HG02973 (cell line): ENCODE measurements around the gene ZFYVE19.

Source experiments
- ATAC-seq: cut with Tn5 transposase; IDR thresholded peaks from one replicate; pipeline ENCODE4 v1.9.1; 2021; ENCODE audit warnings: moderate library complexity; ENCODE audit not compliant: unreplicated experiment

ZFYVE19 gene

DNA sequence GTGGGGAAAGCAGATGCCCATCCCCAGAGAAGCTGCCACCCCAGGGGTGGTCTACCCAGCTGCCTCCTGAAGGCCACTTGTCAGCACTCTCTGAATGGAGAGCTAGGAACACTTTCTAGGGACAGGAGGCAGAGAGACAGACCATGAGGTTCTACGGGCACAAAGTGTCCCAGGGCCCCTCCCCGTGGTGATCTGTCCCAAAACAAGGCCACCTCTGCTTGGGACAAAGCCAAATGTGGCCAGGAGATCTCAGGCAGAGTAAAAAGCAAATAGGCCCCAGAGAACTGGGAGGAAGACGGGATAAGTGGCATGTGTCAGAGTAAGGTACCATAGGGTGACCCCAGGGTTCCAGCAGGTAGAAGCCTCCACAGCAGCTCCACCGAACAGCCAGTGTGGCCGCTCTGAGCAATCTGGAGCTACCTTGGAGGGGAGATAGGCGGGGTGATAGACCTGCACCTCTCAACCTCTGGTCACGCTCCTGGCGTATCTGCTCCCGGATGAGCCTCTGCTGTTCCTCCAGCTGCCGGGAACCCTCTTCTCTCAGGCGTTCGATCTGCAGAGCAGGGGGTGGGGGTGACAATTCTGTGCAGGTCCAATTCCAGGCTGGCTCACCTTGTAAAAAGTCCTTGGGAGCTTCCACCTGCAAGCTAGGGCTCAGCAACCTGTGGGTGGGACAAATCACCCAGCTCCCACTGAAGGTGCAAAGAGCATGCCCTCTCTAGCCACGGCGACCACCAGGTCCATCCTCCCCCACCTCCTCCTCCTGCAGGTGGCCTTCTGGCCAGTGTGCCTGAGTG is 31.0 kb upstream of the ZFYVE19 start:
- ATAC-seq: no peak

DNA sequence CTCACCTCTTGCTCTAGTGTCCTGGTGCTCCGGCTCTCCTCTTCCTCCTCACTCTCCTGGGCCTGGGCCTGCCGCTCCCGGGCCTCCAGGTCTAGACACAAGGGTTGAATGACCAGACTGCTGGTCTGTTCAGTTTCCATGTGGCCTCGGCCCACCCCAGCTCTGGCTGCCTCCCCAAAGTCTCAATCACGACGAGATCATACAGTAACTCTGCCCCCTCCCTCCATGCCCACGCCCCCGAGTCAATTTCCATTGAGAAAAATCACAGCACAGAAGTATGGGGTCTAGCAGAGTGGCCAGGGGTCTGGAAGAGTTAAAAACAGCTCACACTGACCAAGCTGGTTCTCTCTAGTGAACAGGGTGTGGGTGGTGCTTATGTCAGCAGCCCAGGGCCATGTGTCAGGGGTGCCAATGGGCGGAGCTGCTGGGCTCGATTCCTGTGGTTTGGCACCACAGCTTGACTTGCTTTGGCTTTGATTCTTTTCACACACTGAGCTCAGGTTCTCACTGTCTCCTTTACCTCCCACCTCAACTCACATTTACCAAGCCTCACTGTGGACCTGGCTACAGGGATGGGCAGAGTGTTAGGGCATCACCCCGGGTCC is 30.2 kb upstream of the ZFYVE19 start:
- no peak for ATAC-seq

DNA sequence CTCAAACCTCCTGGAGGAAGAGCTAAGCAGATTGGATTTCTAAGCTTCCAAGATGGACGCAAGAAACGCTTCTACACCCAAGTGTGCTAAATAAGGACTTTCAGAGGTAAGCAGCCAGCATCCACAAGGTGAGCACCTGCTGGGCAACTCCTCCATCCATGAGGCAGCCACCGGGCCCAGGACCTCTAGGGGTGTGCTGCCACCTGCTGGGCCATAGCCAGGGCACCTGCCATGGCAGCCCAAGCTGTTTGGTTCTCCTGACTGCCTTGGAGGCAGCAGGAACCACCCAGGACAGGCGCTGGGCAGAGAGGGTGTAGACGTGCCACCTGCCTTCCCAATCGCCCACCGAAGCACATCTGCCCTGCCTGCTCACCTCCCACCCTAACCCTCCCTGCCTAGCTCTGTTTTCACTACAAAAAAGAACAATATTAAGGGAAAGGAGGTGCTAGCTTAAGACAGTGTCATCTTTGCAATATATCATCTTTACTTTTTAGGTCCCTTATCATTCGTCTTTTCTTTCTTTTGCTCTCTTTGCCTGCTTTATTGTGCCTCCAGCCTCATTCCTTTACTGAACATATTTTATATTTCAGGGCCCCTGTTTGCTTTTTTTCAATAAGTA is 24.2 kb upstream of the ZFYVE19 start:
- ATAC-seq: peak; percentile 58

DNA sequence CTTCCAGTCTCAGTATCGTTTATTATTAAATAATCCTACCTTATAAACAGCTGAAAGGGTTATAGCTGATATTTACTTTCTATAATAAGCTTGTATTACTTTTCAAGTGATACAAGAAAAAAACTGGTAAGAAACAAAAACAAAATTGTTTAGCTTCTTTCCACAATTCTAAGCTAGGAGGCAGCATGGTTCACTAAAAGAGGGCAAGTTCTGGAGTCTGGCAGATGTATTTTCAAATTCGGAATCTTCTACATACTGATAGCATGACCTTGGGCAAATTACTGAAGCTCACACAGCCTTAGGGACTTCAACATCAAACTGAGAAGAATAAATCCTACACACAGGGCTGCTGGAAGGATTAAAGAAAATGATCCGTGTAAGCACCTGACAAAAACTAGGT is 21.7 kb upstream of the ZFYVE19 start:
- no peak for ATAC-seq

DNA sequence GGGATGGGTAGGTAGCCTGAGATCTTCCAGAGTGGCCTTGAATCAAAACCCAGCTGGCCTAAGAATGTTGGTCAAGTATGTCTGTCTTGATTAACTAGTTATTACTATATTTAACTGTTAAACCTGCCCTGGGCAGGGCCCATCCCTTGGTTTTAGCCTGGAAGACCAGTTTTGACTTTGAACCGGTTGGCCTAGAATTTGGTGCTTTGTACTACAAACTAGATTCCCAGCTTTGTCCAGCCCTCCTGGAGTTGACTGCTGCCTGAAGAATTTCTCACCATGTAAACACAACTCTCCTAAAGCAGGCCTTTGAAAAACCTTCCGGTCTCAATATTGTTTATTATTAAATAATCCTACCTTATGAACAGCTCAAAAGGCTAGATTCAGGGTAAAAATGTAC is 21.1 kb upstream of the ZFYVE19 start:
- no peak for ATAC-seq

DNA sequence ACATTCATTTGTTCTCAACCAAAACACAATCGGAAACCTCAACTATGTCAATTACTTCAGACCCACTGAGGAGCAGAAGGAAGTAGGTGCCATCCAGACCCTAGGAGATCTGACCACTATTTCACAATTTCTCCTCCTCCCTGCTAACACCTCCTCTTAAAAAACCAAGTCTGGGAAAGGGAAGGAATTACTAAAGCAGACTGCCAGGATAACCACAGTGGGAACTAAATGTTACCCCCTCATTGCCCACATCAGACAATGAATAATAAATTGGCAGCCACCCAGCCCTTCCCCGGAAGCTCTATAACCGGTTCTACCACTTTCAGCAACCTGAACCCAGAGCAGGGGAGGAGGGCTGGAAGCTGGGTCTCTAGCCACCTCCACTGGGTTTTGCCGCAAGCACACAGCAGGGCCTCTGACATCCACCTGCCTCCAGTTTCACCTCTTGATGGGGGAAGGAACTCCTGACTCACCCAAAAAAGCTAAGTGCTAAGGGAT is 19.5 kb upstream of the ZFYVE19 start:
- no peak for ATAC-seq

DNA sequence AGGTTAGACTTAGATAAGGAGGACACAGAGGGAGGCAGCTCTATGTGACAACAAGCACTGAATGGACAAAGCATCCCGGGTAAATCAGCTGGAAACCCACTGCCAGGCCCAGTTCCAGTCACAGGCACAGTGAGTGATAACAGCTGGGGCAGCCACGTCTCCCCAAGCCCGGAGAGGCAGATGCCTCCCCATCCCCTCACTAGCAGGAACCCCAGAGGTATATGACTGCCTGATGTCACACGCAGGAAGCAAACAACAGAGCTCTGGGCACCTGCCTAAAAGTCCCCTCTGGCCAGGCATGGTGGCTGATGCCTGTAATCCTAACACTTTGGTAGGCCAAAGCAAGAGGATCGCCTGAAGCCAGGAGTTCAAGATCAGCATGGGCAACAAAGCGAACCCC is 18.9 kb upstream of the ZFYVE19 start:
- ATAC-seq: no peak

DNA sequence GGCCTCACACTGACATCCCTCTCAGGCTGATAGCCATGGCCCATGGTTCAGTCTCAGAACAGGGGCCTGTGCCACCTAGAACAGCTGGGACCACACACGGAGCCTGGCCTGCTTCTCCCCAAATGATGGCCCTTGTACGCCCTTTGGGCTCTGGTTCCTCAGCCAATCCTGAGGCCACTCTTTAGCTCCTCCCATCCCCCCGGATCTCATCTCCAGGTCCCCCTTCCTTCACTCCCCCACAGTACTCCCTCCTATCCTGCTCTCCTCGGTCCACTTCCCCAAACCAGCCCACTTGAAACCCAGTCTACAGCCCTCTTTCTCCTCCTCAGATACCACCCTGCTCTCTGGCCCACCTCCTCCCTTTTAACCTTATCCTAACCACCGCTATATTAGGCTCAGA is 17.8 kb upstream of the ZFYVE19 start:
- no peak for ATAC-seq

DNA sequence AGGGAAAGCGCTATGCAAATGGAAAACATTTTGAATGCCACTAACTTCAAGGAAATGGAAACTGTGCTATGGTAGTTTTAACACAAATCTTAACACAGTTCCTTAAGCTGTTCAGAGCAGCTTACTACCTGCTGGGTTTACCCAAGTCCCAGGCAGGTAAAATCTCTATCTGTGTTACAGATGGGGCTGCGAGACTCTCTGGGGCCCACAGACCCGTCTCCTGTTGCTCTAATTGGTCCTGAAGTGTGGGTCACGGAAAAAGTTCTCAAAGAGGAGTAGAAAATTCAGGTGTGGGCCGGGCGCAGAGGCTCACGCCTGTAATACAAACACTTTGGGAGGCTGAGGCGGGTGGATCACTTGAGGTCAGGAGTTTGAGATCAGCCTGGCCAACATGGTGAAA is 16.9 kb upstream of the ZFYVE19 start:
- no peak for ATAC-seq

DNA sequence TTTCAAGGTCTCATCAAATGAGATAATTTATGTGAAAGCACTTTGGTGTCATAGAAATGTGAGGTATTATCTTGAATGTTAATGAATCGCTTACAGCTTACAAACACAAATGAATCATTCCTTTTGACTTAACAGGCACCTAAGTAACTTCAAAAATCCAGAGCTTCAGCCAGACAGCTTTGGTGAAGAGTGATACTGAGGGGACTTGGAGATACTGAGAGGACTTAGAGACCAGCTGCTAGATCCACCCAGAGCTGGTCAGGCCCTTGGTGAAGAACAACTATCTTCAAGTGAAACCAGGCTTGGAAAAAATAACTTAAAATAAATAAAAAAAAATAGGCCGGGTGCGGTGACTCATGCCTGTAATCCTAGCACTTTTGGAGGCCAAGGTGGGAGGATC is 16.2 kb upstream of the ZFYVE19 start:
- no peak for ATAC-seq

DNA sequence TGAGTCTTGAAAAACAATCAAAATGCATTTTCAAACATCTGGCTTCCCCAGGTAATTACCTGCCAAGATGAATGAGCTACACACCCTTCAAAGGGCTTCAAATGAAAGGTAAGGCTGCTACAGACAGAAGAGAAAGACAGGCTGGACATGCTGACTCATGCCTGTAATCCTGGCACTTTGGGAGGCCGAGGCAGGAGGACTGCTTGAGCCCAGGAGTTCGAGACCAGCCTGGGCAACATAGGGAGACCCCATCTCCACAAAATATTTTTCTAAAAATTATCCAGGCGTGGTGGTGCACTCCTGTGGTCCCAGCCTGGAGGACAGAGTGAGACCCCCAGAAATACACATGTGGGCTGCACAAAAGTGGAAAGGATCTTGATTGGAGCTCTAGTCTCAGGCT is 14.5 kb upstream of the ZFYVE19 start:
- no peak for ATAC-seq

DNA sequence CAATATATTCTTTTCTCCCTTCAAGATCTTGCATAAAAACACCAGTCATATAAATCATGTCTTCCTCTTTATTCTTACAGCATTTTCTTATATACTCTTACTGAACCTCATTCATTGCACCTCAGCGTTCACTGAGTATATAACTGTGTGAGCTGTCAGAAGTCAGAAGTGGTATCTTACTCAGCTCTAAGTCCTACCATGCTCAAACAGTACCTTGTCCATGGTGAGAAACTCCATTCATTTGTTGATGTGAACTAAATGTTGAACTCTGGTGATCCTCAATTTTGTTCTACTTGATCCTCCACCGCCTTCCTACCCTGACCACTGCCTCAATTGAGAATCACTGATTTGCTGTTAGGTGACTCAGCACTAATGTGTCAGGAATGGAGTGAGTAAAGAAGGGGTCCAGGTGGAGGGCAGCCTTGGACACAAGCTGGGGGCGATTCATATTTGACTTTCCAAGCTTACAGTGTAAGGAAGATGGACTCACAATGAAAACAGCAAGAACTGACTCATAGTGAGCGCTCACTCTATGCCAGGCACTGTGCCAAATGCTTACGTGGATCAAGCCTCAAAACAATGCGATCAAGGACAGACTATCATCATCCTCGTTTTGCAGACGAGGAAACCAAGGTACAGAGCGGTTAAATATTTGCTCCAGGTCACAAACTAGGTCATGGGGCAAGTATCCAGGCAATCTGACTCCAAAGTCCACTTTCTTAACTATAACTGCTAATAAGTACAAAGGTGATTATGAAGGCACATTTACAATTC is 13.5 kb upstream of the ZFYVE19 start:
- ATAC-seq: no peak

DNA sequence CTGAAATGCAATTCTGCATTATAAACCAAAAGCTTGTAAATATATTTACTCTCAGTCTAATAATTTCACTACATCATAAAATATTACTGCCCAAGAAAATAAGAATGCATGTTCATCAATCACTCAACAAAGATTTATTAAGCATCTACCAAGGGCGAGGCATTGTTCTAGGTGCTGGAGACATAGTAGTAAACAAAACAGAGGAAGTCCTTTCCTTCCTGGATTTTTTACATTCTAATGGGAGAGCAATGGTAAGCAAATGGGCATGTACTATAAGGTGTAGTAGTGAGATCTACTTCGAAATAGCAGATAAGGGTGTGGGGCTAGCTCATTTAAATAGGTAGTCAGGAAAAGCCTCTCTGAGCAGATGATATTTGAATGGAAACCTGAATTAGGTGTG is 10.8 kb upstream of the ZFYVE19 start:
- no peak for ATAC-seq

DNA sequence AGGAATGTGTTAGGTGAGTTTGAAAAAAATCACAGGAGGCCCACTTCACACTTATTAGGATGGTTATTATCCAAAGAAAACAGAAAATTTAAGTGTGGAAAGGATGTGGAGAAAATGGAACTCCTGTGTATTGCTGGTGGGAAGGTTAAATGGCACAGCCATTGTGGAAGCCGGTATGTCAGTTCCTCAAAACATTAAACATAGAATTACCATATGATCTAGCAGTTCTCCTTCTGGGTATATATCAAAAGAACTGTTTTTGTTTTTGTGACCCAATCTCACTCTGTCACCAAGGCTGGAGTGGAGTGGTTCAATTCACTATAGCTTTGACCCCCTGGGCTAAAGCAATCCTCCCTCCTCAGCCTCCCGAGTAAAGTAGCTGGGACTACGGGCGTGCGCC is 10.4 kb upstream of the ZFYVE19 start:
- no peak for ATAC-seq

DNA sequence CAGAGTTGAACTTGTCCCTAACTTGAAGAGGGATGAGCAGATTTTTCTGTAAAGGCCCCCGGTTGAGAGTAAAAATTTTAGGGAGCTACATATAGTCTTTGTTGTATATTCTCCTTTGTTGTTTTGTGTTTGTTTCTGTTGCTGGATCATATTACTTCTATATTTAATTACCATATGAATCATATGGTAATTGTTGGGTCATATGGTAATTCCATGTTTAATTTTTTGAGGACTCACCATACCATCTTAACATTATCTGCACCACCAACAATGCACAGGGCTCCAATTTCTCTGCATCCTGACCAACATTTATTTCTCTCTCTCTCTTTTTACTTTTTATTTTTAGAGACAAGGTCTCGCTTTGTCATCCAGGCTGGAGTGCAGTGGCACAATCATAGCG is 7.4 kb upstream of the ZFYVE19 start:
- no peak for ATAC-seq

DNA sequence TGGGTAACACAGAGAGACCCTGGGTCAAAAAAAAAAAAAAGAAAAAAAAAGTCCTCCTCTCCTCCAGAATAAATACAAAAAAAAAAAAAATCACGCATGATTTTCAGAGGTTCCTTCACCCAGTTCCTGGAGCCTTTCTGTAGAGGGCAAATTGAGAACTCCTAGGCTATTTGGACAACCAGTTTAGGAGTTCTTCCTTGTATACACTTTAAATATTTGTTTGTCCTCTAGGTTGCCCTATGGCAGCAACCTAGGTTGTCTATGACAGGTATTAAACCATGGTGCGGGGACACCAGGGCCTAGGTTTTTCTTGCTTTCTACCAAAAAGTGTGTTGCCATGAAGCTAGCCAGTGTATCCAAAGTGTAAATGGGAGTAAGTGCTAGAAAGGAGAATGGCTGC is 3.8 kb upstream of the ZFYVE19 start:
- ATAC-seq: no peak

DNA sequence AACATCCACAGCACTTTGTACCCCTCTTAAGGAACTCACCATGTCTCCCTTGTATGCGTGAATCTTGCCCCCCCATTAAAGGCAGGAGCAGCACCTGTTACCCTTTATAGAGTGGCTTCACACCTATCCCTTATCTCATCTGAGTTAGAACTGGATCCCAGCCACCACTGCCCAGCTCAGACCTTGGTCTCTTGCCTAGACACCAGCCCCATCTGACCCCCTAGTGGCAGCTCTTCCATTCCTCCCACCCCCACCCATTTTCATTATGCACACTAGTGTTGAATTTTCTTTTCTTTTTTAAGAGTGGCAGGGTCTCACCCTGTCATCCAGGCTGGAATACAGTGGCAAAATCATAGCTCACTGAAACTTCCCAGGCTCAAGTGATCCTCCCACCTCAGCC is 3.2 kb upstream of the ZFYVE19 start:
- no peak for ATAC-seq

DNA sequence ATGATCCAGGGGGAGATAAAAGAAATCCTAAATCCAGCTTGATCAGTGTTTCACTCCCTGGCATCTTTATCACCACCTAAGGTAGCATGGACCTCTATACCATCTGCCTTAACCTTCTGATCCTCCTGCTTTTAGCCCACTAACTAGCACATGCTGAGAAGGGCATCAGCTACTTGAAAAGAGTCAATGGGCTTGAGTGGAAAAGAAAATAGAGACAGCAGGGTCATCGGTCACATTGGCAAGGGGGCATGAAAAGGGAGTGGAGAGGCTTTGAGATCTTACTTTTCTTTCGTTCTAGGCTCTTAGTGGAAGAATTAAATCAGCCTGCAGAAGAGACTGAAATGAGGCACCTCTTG is 239 bp upstream of the ZFYVE19 start:
- ATAC-seq: no peak

DNA sequence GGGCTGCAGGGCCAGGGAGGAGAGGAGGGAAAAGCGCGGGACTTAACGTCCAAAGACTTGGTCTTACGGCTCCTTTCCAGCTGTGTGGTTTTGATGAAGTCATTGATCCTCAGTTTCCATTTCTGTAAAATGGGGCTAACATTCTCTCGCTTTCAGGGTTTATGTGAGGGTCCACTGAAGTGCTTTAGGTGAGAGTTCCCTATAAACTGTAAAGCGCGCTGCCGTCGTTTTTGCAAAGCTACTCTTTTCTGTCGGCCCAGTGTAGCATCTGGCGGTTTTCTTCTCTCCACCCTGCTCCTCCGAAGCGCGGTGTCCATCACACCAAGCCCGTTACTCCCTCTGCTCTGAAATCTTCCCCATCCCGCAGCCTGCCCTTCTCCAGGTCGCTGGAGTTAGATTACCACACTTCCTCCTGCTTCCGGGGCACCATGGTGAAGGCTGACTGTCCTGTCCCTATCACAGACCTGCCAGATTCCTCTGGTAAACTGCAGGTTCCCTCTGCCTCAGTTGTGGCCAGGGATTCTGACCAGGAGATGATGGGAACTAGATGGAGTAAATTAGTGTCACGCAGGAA is 1.1 kb downstream of the ZFYVE19 start:
- no peak for ATAC-seq

DNA sequence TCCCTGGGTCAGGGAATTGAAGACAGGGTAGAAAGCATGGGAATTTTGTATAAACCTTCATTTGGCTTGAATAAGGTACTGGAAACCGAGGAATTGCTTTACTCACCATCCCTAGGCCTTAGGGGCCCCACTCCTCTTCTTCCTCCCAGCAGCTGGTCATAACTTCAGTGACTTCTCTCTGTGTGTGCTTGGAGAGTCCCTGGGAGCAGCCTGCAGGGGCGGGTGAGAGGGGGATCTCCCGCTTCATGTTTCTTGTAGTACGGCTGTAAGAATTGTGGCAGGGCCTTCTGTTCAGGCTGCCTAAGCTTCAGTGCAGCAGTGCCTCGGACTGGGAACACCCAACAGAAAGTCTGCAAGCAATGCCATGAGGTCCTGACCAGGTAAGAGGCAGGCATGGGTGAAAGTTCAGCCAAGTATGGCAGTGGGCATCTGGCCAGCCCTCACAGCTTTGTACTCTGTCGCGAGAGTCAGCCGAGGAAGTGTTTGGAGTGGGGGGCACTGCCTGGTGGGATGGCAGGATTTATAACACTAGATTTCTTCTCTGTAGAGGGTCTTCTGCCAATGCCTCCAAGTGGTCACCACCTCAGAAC is 2.1 kb downstream of the ZFYVE19 start:
- no peak for ATAC-seq
